Upper lobe of left lung (tissue), 6 donors: ENCODE results near the gene AKT2. TPM values are rescaled to one million over a fixed set of nuclear protein-coding genes. Genes with fewer than 3 reads are reported as not detected.

Experiments used
- ATAC-seq, 2 donors: fragments of 200-7000 bp; cut with Tn5 transposase; one replicate each; pipeline ENCODE4 v1.9.1; 2022; ENCODE audit warnings: mild to moderate bottlenecking in 2 of 2, moderate library complexity in 2 of 2; ENCODE audit not compliant: low FRiP score in 2 of 2
- DNase-seq, 2 donors: peaks; one replicate each; pipeline ENCODE4 v3.0.0-alpha.2; 2019 to 2020
- H3K27ac ChIP-seq, 4 donors: fragments of 200-600 bp; sonication (generic); one replicate each; pipeline ENCODE4 v1.5.1; 2016 to 2019
- H3K27me3 ChIP-seq, 4 donors: fragments of 200-600 bp; sonication (generic); one replicate each; pipeline ENCODE4 v1.5.1; 2017 to 2019
- H3K36me3 ChIP-seq, 4 donors: fragments of 200-600 bp; sonication (generic); one replicate each; pipeline ENCODE4 v1.5.1; 2016 to 2019
- H3K4me1 ChIP-seq, 4 donors: fragments of 200-600 bp; sonication (generic); one replicate each; pipeline ENCODE4 v1.5.1; 2018 to 2019
- H3K4me3 ChIP-seq, 4 donors: fragments of 200-600 bp; sonication (generic); one replicate each; pipeline ENCODE4 v1.5.1; 2017 to 2019; ENCODE audit warnings: mild to moderate bottlenecking in 2 of 4, moderate library complexity in 1 of 4
- H3K9me3 ChIP-seq, 4 donors: fragments of 200-600 bp; sonication (generic); one replicate each; pipeline ENCODE4 v1.5.1; 2018 to 2019
- CTCF ChIP-seq, 6 experiments: fragments of 450-650 bp in 4 of 6; fragments of 200-600 bp in 2 of 6; sonication (generic) in 2 of 6; IDR thresholded peaks; one replicate each; pipeline ENCODE4 v1.5.1; 2016 to 2019; ENCODE audit warnings: antibody characterized with exemption in 6 of 6
- EP300 ChIP-seq, 4 donors: sonication (generic); formaldehyde crosslinking; IDR thresholded peaks; one replicate each; pipeline ENCODE4 v1.5.1; 2017; ENCODE audit warnings: antibody characterized with exemption in 4 of 4, control low read depth in 2 of 4
- POLR2A ChIP-seq, 4 donors: fragments of 450-650 bp; IDR thresholded peaks; one replicate each; pipeline ENCODE4 v1.5.1; 2016 to 2017; ENCODE audit warnings: antibody characterized with exemption in 4 of 4, mild to moderate bottlenecking in 2 of 4
- POLR2AphosphoS5 ChIP-seq, 2 donors: sonication (generic); formaldehyde crosslinking; IDR thresholded peaks; one replicate each; pipeline ENCODE4 v1.5.1; 2017; ENCODE audit warnings: antibody characterized with exemption in 2 of 2
- WGBS, 2 donors: methylation state at CpG; one replicate each; pipeline ENCODE4 v1.1.5; 2017 to 2018; 5-methylcytosine and 5-hydroxymethylcytosine counted together
- total RNA-seq, 6 donors: library from RNA; depleted of rRNA in 4 of 6; stranded (reverse); fragments of >200 nt in 4 of 6; gene quantifications; one replicate each; pipeline versions ENCODE4 v1.1.0 to v1.2.1, GENCODE V29; 2016 to 2021
- donor health status: DM: no; HTN: no; CAD: no; lungs with moderate emphysema.
- donor health status: DM: no; HTN: yes; CAD: no; lungs with severe emphysema.

AKT2 gene
- total RNA-seq, 6 donors from 2014 or later = 59.7 to 164 (median 105) TPM

GRCh38 chr19:40280608-40281221 is 4.4 kb downstream of the AKT2 start:
- no peak for ATAC-seq
- DNase-seq = peak; percentile 24 to 75
- 57 to 74% methylated on average over 10 of the region's 10 CpGs for WGBS, 2 donors
- TF ChIP-seq CTCF (IDR thresholded peaks at IDR 0.05) = no peak
- TF ChIP-seq POLR2A (IDR thresholded peaks at IDR 0.05) = no peak
- TF ChIP-seq EP300 (IDR thresholded peaks at IDR 0.05) = no peak
- TF ChIP-seq POLR2AphosphoS5 (IDR thresholded peaks at IDR 0.05) = no peak
- Histone ChIP-seq H3K4me1 (peaks cover 44 to 82% (median 51%) of the 10 kb centered on the region in 4 donors), H3K9me3 (no peaks in the 10 kb centered on the region), H3K36me3 (peaks cover 0 to 4% (median 0%) of the 10 kb centered on the region in 4 donors), H3K27me3 (no peaks in the 10 kb centered on the region), H3K4me3 (no peak overlapping the region), H3K27ac (peak overlapping the region in 1 of 4 donors; percentile 58)

- H3K4me3 ChIP-seq = no peak overlapping the region
- peaks cover 0 to 4% (median 0%) of the 10 kb centered on the region in 4 donors for H3K36me3 ChIP-seq
- H3K27me3 ChIP-seq = no peaks in the 10 kb centered on the region
- no peaks in the 10 kb centered on the region for H3K9me3 ChIP-seq
- DNase-seq = no peak
- TF ChIP-seq EP300 (IDR thresholded peaks at IDR 0.05) (no peak), POLR2A (IDR thresholded peaks at IDR 0.05) (no peak), POLR2AphosphoS5 (IDR thresholded peaks at IDR 0.05) (no peak), CTCF (IDR thresholded peaks at IDR 0.05) (no peak)
- ATAC-seq = no peak
- peak overlapping the region in 3 of 4 donors; percentile 28 to 54 (median 36) for H3K27ac ChIP-seq
- H3K4me1 ChIP-seq = peaks cover 43 to 85% (median 55%) of the 10 kb centered on the region in 4 donors
- 72 to 79% methylated on average over 12 to 17 of the region's 17 CpGs for WGBS, 2 donors
Observed at GRCh38 chr19:40279761-40280607, 5.2 kb downstream of the AKT2 start.

GRCh38 chr19:40279120-40279551 is 6.0 kb downstream of the AKT2 start:
- peak overlapping the region; percentile 19 to 54 (median 32) for H3K27ac ChIP-seq
- peak overlapping the region in 1 of 4 donors; percentile 15 for H3K4me3 ChIP-seq
- no peak for TF ChIP-seq EP300 (IDR thresholded peaks at IDR 0.05)
- DNase-seq (no peak), ATAC-seq (peak; percentile 42 to 70)
- peaks cover 49 to 89% (median 58%) of the 10 kb centered on the region in 4 donors for H3K4me1 ChIP-seq
- H3K9me3 ChIP-seq = no peaks in the 10 kb centered on the region
- H3K27me3 ChIP-seq = no peaks in the 10 kb centered on the region
- 28 to 42% methylated on average over 6 to 12 of the region's 15 CpGs for WGBS, 2 donors
- H3K36me3 ChIP-seq = peaks cover 0 to 4% (median 0%) of the 10 kb centered on the region in 4 donors

- 74 to 88% methylated on average over 15 to 16 of the region's 16 CpGs for WGBS, 2 donors
- H3K27ac ChIP-seq = peak overlapping the region in 2 of 4 donors; percentile 28 to 54
- peaks cover 47 to 88% (median 55%) of the 10 kb centered on the region in 4 donors for H3K4me1 ChIP-seq
Observed at GRCh38 chr19:40278361-40279035, 6.6 kb downstream of the AKT2 start.

GRCh38 chr19:40277356-40278059 is 7.6 kb downstream of the AKT2 start:
- peaks cover 40 to 81% (median 47%) of the 10 kb centered on the region in 4 donors for H3K4me1 ChIP-seq
- no peak overlapping the region for H3K27ac ChIP-seq
- no peak overlapping the region for H3K4me3 ChIP-seq
- ATAC-seq = no peak
- H3K27me3 ChIP-seq = no peaks in the 10 kb centered on the region
- peaks cover 0 to 7% (median 0%) of the 10 kb centered on the region in 4 donors for H3K36me3 ChIP-seq
- TF ChIP-seq POLR2A (IDR thresholded peaks at IDR 0.05) (no peak), CTCF (IDR thresholded peaks at IDR 0.05) (no peak), POLR2AphosphoS5 (IDR thresholded peaks at IDR 0.05) (no peak), EP300 (IDR thresholded peaks at IDR 0.05) (no peak)
- 87 to 92% methylated on average over 10 of the region's 10 CpGs for WGBS, 2 donors
- DNase-seq = no peak
- no peaks in the 10 kb centered on the region for H3K9me3 ChIP-seq

More at GRCh38 chr19:40278361-40279035, 6.6 kb downstream of the AKT2 start:
- no peak overlapping the region for H3K4me3 ChIP-seq
- no peak for TF ChIP-seq POLR2A (IDR thresholded peaks at IDR 0.05)
- H3K36me3 ChIP-seq = peaks cover 0 to 4% (median 0%) of the 10 kb centered on the region in 4 donors
- ATAC-seq = no peak
- H3K27me3 ChIP-seq = no peaks in the 10 kb centered on the region
- no peaks in the 10 kb centered on the region for H3K9me3 ChIP-seq
- no peak for DNase-seq
